Measurements from ENCODE around the gene FXN.

GRCh38 chr9:69036799-69037198 is 1.2 kb downstream of the FXN start:
- TF ChIP-seq CTCF (IDR thresholded peaks at IDR 0.05) (no peak), POLR2A (IDR thresholded peaks at IDR 0.05) (no peak)

Data from breast epithelium (tissue), 3 donors.